Testis (tissue), 2 donors: ENCODE measurements around the gene SRSF6.
"Not testable (repeated sequence)": the region's sequence is repeated elsewhere in the genome, so short reads cannot be mapped to it uniquely, and the experiment has no call there.

ENCODE experiments used
- CTCF ChIP-seq, 3 experiments: fragments of 450-650 bp in 2 of 3; fragments of 200-600 bp in 1 of 3; sonication (generic) in 1 of 3; IDR thresholded peaks; one replicate each; pipeline ENCODE4 v1.5.1; 2016 to 2019; ENCODE audit warnings: antibody characterized with exemption in 3 of 3, mild to moderate bottlenecking in 2 of 3, moderate library complexity in 1 of 3
- POLR2A ChIP-seq: fragments of 450-650 bp; IDR thresholded peaks from one replicate; pipeline ENCODE4 v1.6.1; 2017; ENCODE audit warnings: antibody characterized with exemption, mild to moderate bottlenecking, moderate library complexity

- not testable (repeated sequence) for TF ChIP-seq CTCF (IDR thresholded peaks at IDR 0.05); POLR2A
Measured at GRCh38 chr20:43420913-43421312, 36.8 kb upstream of the SRSF6 start.
